PC-9 (cell line): ENCODE results near the gene SLC22A13. TPM values are rescaled to one million over a fixed set of nuclear protein-coding genes. Genes with fewer than 3 reads are reported as not detected.

Experiments
- BruUV-seq: library from RNA; stranded (reverse); fragments of 400-500 nt; replicated peaks from 2 replicates; lab custom pipeline; 2021; lab: Mats Ljungman, UMichigan
- CTCF ChIA-PET: fragments of 300-600 bp; sonication (Branson Sonifier 250); formaldehyde crosslinking; loops from one replicate; lab custom pipeline; 2022; ENCODE audit warnings: antibody characterized with exemption; lab: Charles Lee
- POLR2A ChIA-PET: fragments of 300-600 bp; sonication (Branson Sonifier 250); formaldehyde crosslinking; loops from one replicate; lab custom pipeline; 2022; ENCODE audit warnings: antibody characterized with exemption; ENCODE audit not compliant: unreplicated experiment; lab: Charles Lee
- DNase-seq, 2 experiments: peaks; one replicate each; pipeline versions ENCODE4 v3.0.0 to v3.0.0-alpha.2; 2015 to 2022; ENCODE audit warnings: mixed read lengths in 1 of 2
- H2AFZ ChIP-seq: fragments of 200-600 bp; sonication (generic); 2 replicates; pipeline ENCODE4 v1.8.1; 2017; ENCODE audit warnings: antibody characterized with exemption
- H3F3A ChIP-seq: fragments of 200-600 bp; sonication (generic); 2 replicates; pipeline ENCODE4 v1.8.1; 2017; ENCODE audit warnings: antibody characterized with exemption, mild to moderate bottlenecking, low read depth; ENCODE audit not compliant: insufficient read depth
- H3K27ac ChIP-seq: fragments of 200-600 bp; sonication (generic); 2 replicates; pipeline ENCODE4 v1.6.1; 2016; ENCODE audit warnings: mixed run types
- H3K27me3 ChIP-seq: fragments of 200-600 bp; sonication (generic); 2 replicates; pipeline ENCODE4 v1.6.1; 2016; ENCODE audit warnings: low read depth, mixed run types; ENCODE audit not compliant: insufficient read depth
- H3K36me3 ChIP-seq: fragments of 200-600 bp; sonication (generic); 2 replicates; pipeline ENCODE4 v1.6.1; 2016; ENCODE audit warnings: low read depth, mixed run types
- H3K4me1 ChIP-seq: fragments of 200-600 bp; sonication (generic); replicated peaks from 2 replicates; pipeline ENCODE4 v1.6.1; 2016; ENCODE audit warnings: mixed run types; ENCODE audit not compliant: insufficient read depth
- H3K4me2 ChIP-seq: fragments of 200-600 bp; sonication (generic); 2 replicates; pipeline ENCODE4 v1.6.1; 2017; ENCODE audit warnings: mixed run types
- H3K4me3 ChIP-seq: fragments of 200-600 bp; sonication (generic); 2 replicates; pipeline ENCODE4 v1.6.1; 2016; ENCODE audit warnings: mixed run types
- H3K79me2 ChIP-seq: fragments of 200-600 bp; sonication (generic); 2 replicates; pipeline ENCODE4 v1.6.1; 2017; ENCODE audit warnings: low read depth, mixed run types
- H3K9me2 ChIP-seq: fragments of 200-600 bp; sonication (generic); 2 replicates; pipeline ENCODE4 v1.8.1; 2017; ENCODE audit warnings: mild to moderate bottlenecking; ENCODE audit not compliant: insufficient read depth
- H3K9me3 ChIP-seq: fragments of 200-600 bp; sonication (generic); 2 replicates; pipeline ENCODE4 v1.8.1; 2016; ENCODE audit warnings: low read depth; ENCODE audit not compliant: insufficient read depth
- H4K20me1 ChIP-seq: fragments of 200-600 bp; sonication (generic); 2 replicates; pipeline ENCODE4 v1.8.1; 2017; ENCODE audit not compliant: insufficient read depth
- CTCF ChIP-seq: fragments of 200-600 bp; sonication (generic); conservative IDR thresholded peaks from 2 replicates; pipeline ENCODE4 v1.6.1; 2017; ENCODE audit warnings: mixed run types, antibody characterized with exemption, mild to moderate bottlenecking, moderate library complexity
- EZH2 ChIP-seq: fragments of 200-600 bp; sonication (generic); IDR thresholded peaks from 2 replicates; pipeline ENCODE4 v1.8.0; 2017; ENCODE audit warnings: antibody characterized with exemption, low read depth
- intact Hi-C: fragments of 100-400 bp; cut with micrococcal nuclease; formaldehyde crosslinking; loops from one replicate; pipeline ENCODE4 v1.10.0; 2022; ENCODE audit not compliant: unreplicated experiment
- total RNA-seq: library from RNA; stranded (reverse); gene quantifications from 2 replicates; pipeline ENCODE4 v1.2.3, GENCODE V29; 2021

The SLC22A13 gene
- total RNA-seq, 1 experiment from 2014 or later, result 0.44 TPM

- Histone ChIP-seq H3K4me3 (no peak overlapping the region), H3K4me1 (no peaks in the 10 kb centered on the region), H3K36me3 (no peaks in the 10 kb centered on the region), H3F3A (no peaks in the 10 kb centered on the region), H3K9me3 (no peaks in the 10 kb centered on the region), H3K4me2 (no peak overlapping the region), H4K20me1 (no peaks in the 10 kb centered on the region), H3K27ac (no peak overlapping the region), H2AFZ (no peak overlapping the region), H3K27me3 (no peaks in the 10 kb centered on the region), H3K79me2 (no peaks in the 10 kb centered on the region), H3K9me2 (no peaks in the 10 kb centered on the region)
- POLR2A ChIA-PET, result no interaction called here
- intact Hi-C loops, result no loop called here
- no peak for TF ChIP-seq EZH2
- TF ChIP-seq CTCF, result no peak
- CTCF ChIA-PET, result interaction anchor here (0.5 kb wide), 1 partner anchor 16 kb away, joined by 9 read pairs; no protein-coding TSS in a partner anchor
- BruUV-seq, result no TSS peak
- no peak for DNase-seq
These were observed 48.1 kb downstream of the SLC22A13 start for GRCh38 chr3:38313695-38314094.

GRCh38 chr3:38314112-38314763 lies 48.6 kb downstream of the SLC22A13 start:
- TF ChIP-seq CTCF (no peak), EZH2 (no peak)
- CTCF ChIA-PET, result interaction anchor here (0.5 kb wide), 1 partner anchor 15 kb away, joined by 9 read pairs; no protein-coding TSS in a partner anchor
- BruUV-seq, result no TSS peak

GRCh38 chr3:38314764-38315487 lies 49.3 kb downstream of the SLC22A13 start:
- POLR2A ChIA-PET, result no interaction called here
- intact Hi-C loops, result no loop called here
- no peaks in the 10 kb centered on the region for H3K79me2 ChIP-seq
- H3K9me3 ChIP-seq, result no peaks in the 10 kb centered on the region
- no peaks in the 10 kb centered on the region for H3K9me2 ChIP-seq
- no peaks in the 10 kb centered on the region for H3K4me1 ChIP-seq
- no peak overlapping the region for H3K27ac ChIP-seq
- DNase-seq, result no peak
- TF ChIP-seq CTCF (no peak), EZH2 (no peak)
- H4K20me1 ChIP-seq, result no peaks in the 10 kb centered on the region
- no TSS peak for BruUV-seq
- H3F3A ChIP-seq, result no peaks in the 10 kb centered on the region
- no peak overlapping the region for H3K4me3 ChIP-seq
- H3K4me2 ChIP-seq, result no peak overlapping the region
- H2AFZ ChIP-seq, result no peak overlapping the region
- H3K36me3 ChIP-seq, result no peaks in the 10 kb centered on the region
- no peaks in the 10 kb centered on the region for H3K27me3 ChIP-seq
- CTCF ChIA-PET, result no interaction called here

More at GRCh38 chr3:38314112-38314763, 48.6 kb downstream of the SLC22A13 start:
- POLR2A ChIA-PET, result no interaction called here
- Histone ChIP-seq H3K27me3 (no peaks in the 10 kb centered on the region), H3K79me2 (no peaks in the 10 kb centered on the region), H4K20me1 (no peaks in the 10 kb centered on the region), H3K4me3 (no peak overlapping the region), H3K9me2 (no peaks in the 10 kb centered on the region), H3K36me3 (no peaks in the 10 kb centered on the region), H3K4me2 (no peak overlapping the region), H3K9me3 (no peaks in the 10 kb centered on the region), H3F3A (no peaks in the 10 kb centered on the region), H3K27ac (no peak overlapping the region), H3K4me1 (no peaks in the 10 kb centered on the region), H2AFZ (no peak overlapping the region)
- intact Hi-C loops, result no loop called here
- no peak for DNase-seq
